B cell (primary cell): Measurements from ENCODE around the gene HSP90AB1. TPM values are rescaled to one million over a fixed set of nuclear protein-coding genes. Genes with fewer than 3 reads are reported as not detected.
A peak's percentile ranks its signal among the peaks of the same experiment; 100 is the strongest.

Experiments
- ATAC-seq: fragments of 200-7000 bp; cut with Tn5 transposase; one replicate; pipeline ENCODE4 v1.10.0; 2021; ENCODE audit warnings: low read depth, mild to moderate bottlenecking, moderate number of reproducible peaks, moderate library complexity
- CTCF ChIA-PET: fragments of 350-600 bp; sonication (Branson Sonifier 250); formaldehyde crosslinking; loops from one replicate; lab custom pipeline; 2021; ENCODE audit warnings: antibody characterized with exemption, inconsistent platforms; lab: Charles Lee
- POLR2A ChIA-PET: fragments of 350-600 bp; sonication (Branson Sonifier 250); formaldehyde crosslinking; loops from one replicate; lab custom pipeline; 2021; ENCODE audit warnings: antibody characterized with exemption; lab: Charles Lee
- DNase-seq: peaks from one replicate; pipeline ENCODE4 v3.0.0; 2013
- H2AFZ ChIP-seq: 2 replicates; pipeline ENCODE4 v1.6.1; 2012; ENCODE audit warnings: mild to moderate bottlenecking, low read depth, low read length; ENCODE audit not compliant: insufficient read depth, poor library complexity, severe bottlenecking
- H3K27ac ChIP-seq, 2 donors: 1 replicate in 1 of 2; 2 replicates in 1 of 2; pipeline ENCODE4 v1.5.1; 2012 to 2013; ENCODE audit warnings: low read length in 2 of 2, mild to moderate bottlenecking in 2 of 2, moderate library complexity in 1 of 2
- H3K27me3 ChIP-seq, 4 experiments: fragments of 200-600 bp in 1 of 4; sonication (generic) in 1 of 4; replicated peaks in 1 of 4; 1 replicate in 2 of 4; 2 replicates in 2 of 4; pipeline versions ENCODE4 v1.6.1 to v1.7.0; 2013 to 2016; ENCODE audit warnings: low read length in 3 of 4, mild to moderate bottlenecking in 2 of 4, mixed read lengths in 1 of 4, moderate library complexity in 1 of 4; ENCODE audit not compliant: insufficient read depth in 4 of 4, control insufficient read depth in 3 of 4; ENCODE audit errors: control extremely low read depth in 1 of 4
- H3K36me3 ChIP-seq, 2 experiments: replicated peaks in 1 of 2; 1 replicate in 1 of 2; 2 replicates in 1 of 2; pipeline versions ENCODE4 v1.6.1 to v1.7.1; 2013; ENCODE audit warnings: low read length in 1 of 2; ENCODE audit not compliant: insufficient read depth in 2 of 2, control insufficient read depth in 1 of 2; ENCODE audit errors: control extremely low read depth in 1 of 2, extremely low read depth in 1 of 2
- H3K4me1 ChIP-seq, 2 donors: fragments of 200-600 bp in 1 of 2; sonication (generic) in 1 of 2; 1 replicate in 1 of 2; 2 replicates in 1 of 2; pipeline versions ENCODE4 v1.5.1 to v1.6.1; 2013 to 2017; ENCODE audit warnings: low read length in 2 of 2; ENCODE audit not compliant: control insufficient read depth in 2 of 2, insufficient read depth in 2 of 2
- H3K4me2 ChIP-seq: replicated peaks from 2 replicates; pipeline ENCODE3; 2012; ENCODE audit warnings: mild to moderate bottlenecking, low read depth, low read length; ENCODE audit not compliant: poor library complexity, severe bottlenecking
- H3K4me3 ChIP-seq, 5 experiments: fragments of 200-600 bp in 1 of 5; sonication (generic) in 1 of 5; 1 replicate in 3 of 5; 2 replicates in 2 of 5; pipeline versions ENCODE4 v1.5.1 to v1.7.0; 2011 to 2016; ENCODE audit warnings: low read length in 4 of 5, mild to moderate bottlenecking in 4 of 5, low read depth in 2 of 5, control low read depth in 1 of 5, moderate library complexity in 1 of 5; ENCODE audit not compliant: insufficient read depth in 1 of 5; ENCODE audit errors: control extremely low read depth in 1 of 5, extremely low read depth in 1 of 5
- H3K79me2 ChIP-seq: fragments of 200-600 bp; sonication (generic); one replicate; pipeline ENCODE4 v1.6.0; 2016; ENCODE audit warnings: low read length; ENCODE audit not compliant: control insufficient read depth, insufficient read depth
- H3K9ac ChIP-seq: fragments of 200-600 bp; sonication (generic); 2 replicates; pipeline ENCODE4 v1.6.1; 2017; ENCODE audit warnings: mild to moderate bottlenecking, low read length, moderate library complexity
- H3K9me3 ChIP-seq, 3 donors: one replicate each; pipeline versions ENCODE4 v1.6.1 to v1.7.1; 2013; ENCODE audit warnings: low read length in 2 of 3; ENCODE audit not compliant: control insufficient read depth in 2 of 3, insufficient read depth in 1 of 3; ENCODE audit errors: control extremely low read depth in 1 of 3
- H4K20me1 ChIP-seq: 2 replicates; pipeline ENCODE4 v1.6.0; 2012; ENCODE audit warnings: mild to moderate bottlenecking, low read length; ENCODE audit not compliant: insufficient read depth, control insufficient read depth, poor library complexity, severe bottlenecking
- H3K27ac Mint-ChIP-seq: one replicate; pipeline ENCODE4 v1.8.0; 2021; ENCODE audit warnings: mixed read lengths
- H3K27me3 Mint-ChIP-seq: one replicate; pipeline ENCODE4 v1.8.0; 2021; ENCODE audit warnings: mixed read lengths
- H3K4me1 Mint-ChIP-seq: one replicate; pipeline ENCODE4 v1.8.0; 2021; ENCODE audit warnings: mixed read lengths
- H3K4me3 Mint-ChIP-seq: one replicate; pipeline ENCODE4 v1.8.0; 2021; ENCODE audit warnings: mixed read lengths
- H3K9me3 Mint-ChIP-seq: one replicate; pipeline ENCODE4 v1.8.0; 2022; ENCODE audit warnings: mixed read lengths; ENCODE audit not compliant: insufficient read depth
- CTCF ChIP-seq: fragments of 200-600 bp; IDR thresholded peaks from one replicate; pipeline ENCODE4 v1.8.0; 2022; ENCODE audit warnings: antibody characterized with exemption, mild to moderate bottlenecking
- EZH2 ChIP-seq: IDR thresholded peaks from 2 replicates; pipeline ENCODE4 v1.6.1; 2012; ENCODE audit warnings: borderline replicate concordance, low read depth, mild to moderate bottlenecking, moderate library complexity, low read length; ENCODE audit not compliant: insufficient read depth, poor library complexity, severe bottlenecking
- WGBS: methylation state at CpG from one replicate; pipeline ENCODE4 v1.1.5; 2013; ENCODE audit warnings: missing lambda C conversion rate; ENCODE audit not compliant: insufficient coverage; 5-methylcytosine and 5-hydroxymethylcytosine counted together
- intact Hi-C: fragments of 100-400 bp; cut with micrococcal nuclease; formaldehyde crosslinking; loops from one replicate; pipeline ENCODE4 v1.10.0; 2022
- polyA plus RNA-seq: library from polyadenylated mRNA; depleted of rRNA; stranded (reverse); fragments of >200 nt; gene quantifications from 2 replicates; pipeline ENCODE4 v1.2.3, GENCODE V29; 2012
- total RNA-seq, 2 donors: library from RNA; stranded (reverse); fragments of 120-200 nt in 1 of 2; gene quantifications; 1 replicate in 1 of 2; 2 replicates in 1 of 2; pipeline versions ENCODE4 v1.2.3 to v1.2.4, GENCODE V29; 2013 to 2022

The HSP90AB1 gene
- total and polyA plus RNA-seq, 2 donors (not counting 1 experiment from before 2014, with no cell fraction given) = 395 to 645 TPM

DNA sequence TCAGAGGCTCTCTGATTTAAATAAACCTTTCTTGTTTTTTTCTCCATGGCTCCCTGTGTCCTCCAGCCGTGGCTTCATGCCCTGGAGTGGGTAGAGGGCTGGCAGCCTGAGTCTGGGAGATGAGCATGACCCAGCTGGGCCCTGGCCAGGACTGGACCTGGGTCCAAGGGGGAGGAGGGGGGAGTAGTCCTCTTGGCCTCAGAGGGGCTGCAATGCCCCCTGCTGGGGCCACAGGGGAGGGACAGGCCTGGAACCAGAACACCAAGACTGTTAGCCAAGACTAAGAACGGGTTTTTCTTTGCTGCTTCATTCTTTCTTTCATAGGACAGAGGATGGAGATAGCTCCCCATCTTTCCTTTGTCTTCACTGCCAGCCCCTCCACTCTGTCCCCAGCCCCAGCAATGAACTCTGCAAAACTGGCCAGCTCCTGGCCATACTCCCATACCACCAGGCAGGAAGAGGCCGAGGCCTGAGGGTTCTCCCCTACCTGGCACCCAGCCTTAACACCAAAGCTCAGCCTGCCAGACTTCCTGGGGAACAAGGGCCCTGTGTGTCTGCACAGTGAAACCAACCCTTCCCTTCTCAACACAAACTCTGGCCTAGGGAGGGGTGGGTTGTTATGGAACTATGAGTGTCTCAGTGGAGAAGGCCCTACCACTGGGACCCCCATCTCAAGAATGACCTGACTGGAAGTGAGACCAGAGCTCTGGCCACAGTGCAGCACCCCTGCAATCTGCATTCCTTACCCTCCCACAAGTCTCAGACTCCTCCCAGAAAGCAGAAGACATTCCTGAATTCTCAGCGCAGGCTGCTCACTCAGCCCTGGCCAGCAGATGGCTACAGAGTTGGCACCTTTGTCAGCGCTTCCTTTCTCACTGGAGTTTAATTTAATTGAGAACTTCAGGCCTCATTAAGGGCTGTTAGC lies 12.5 kb upstream of the HSP90AB1 start:
- ChIA-PET POLR2A (interaction anchor here (1.0 kb wide), 1 partner anchor 13 kb away, joined by 4 read pairs; the partner anchor contains the start of gene HSP90AB1), CTCF (interaction anchor here (0.6 to 4.5 kb wide), 12 partner anchors 8 to 136 kb away, joined by 3 to 37 read pairs (median 7); partner anchors contain the start of genes HSP90AB1 and SLC29A1)
- no peak for TF ChIP-seq EZH2
- TF ChIP-seq CTCF = peak; percentile 41
- intact Hi-C loops = loop anchor here (1.0 kb wide), 1 partner anchor 62 kb away; no protein-coding TSS in a partner anchor
- Mint-ChIP-seq H3K4me1 (peaks cover 15% of the 10 kb centered on the region), H3K27me3 (no peaks in the 10 kb centered on the region), H3K27ac (no peak overlapping the region), H3K4me3 (no peak overlapping the region), H3K9me3 (no peaks in the 10 kb centered on the region)
- H3K4me3 ChIP-seq = no peak overlapping the region
- WGBS = 85% methylated on average over 4 of the region's 5 CpGs
- ATAC-seq (no peak), DNase-seq (peak; percentile 32)
- H3K9ac ChIP-seq = no peak overlapping the region
- no peaks in the 10 kb centered on the region for H3K9me3 ChIP-seq
- H3K27ac ChIP-seq = no peak overlapping the region
- H3K79me2 ChIP-seq = no peaks in the 10 kb centered on the region
- no peak overlapping the region for H3K4me2 ChIP-seq
- H4K20me1 ChIP-seq = no peaks in the 10 kb centered on the region
- no peaks in the 10 kb centered on the region for H3K36me3 ChIP-seq
- H2AFZ ChIP-seq = no peak overlapping the region
- H3K27me3 ChIP-seq = no peaks in the 10 kb centered on the region
- peaks cover 6 to 14% of the 10 kb centered on the region in 2 donors for H3K4me1 ChIP-seq
